22Rv1 (cell line): ENCODE results near the gene PLA2G6.

Source experiments
- H3K27ac ChIP-seq: fragments of 450-650 bp; 2 replicates; pipeline ENCODE4 v1.5.1; 2017
- ZFX ChIP-seq: fragments of 450-650 bp; IDR thresholded peaks from 2 replicates; pipeline ENCODE4 v1.6.1; 2017; ENCODE audit warnings: antibody characterized with exemption, borderline replicate concordance
- TF ChIP-seq, protein P1 (sequence below): fragments of 450-650 bp; IDR thresholded peaks from 2 replicates; pipeline ENCODE4 v1.5.1; 2017; ENCODE audit warnings: mild to moderate bottlenecking

The PLA2G6 gene

DNA sequence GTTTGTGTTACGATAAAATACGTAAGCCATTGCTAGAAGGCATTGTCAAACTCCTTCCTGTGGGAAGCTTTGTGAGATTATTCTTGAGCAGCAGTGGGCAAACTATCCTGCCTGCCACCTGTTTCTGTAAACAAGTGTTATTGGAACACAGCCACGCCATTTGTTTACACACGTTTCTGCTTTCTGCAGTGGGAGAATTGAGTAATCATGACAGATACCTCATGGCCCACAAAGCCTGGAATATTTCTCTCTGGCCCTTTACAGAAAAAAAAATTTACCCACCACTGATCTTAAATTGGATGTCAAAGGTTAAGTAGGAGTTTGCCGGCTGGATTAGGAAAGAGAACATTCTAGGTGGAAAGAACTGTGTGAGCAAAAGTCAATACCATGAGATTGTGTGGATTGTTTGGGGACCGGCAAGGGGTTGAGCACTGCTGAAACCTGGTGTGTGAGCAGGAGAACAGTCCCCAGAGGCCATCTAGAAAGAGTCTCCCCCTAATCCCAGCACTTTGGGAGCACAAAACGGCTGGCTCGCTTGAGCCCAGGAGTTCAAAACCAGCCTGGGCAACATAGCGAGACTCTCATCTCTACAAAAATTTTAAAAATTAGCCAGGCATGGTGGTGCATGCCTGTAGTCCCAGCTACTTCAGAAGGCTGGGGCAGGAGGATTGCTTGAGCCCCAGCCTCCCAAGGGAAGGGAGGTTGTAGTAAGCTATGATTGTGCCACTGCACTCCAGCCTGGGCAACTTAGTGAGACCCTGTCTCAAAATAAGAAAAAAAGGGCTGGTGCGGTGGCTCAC, 6.0 kb upstream of the PLA2G6 start:
- TF ChIP-seq ZFX: no peak
- TF ChIP-seq, protein P1, sequence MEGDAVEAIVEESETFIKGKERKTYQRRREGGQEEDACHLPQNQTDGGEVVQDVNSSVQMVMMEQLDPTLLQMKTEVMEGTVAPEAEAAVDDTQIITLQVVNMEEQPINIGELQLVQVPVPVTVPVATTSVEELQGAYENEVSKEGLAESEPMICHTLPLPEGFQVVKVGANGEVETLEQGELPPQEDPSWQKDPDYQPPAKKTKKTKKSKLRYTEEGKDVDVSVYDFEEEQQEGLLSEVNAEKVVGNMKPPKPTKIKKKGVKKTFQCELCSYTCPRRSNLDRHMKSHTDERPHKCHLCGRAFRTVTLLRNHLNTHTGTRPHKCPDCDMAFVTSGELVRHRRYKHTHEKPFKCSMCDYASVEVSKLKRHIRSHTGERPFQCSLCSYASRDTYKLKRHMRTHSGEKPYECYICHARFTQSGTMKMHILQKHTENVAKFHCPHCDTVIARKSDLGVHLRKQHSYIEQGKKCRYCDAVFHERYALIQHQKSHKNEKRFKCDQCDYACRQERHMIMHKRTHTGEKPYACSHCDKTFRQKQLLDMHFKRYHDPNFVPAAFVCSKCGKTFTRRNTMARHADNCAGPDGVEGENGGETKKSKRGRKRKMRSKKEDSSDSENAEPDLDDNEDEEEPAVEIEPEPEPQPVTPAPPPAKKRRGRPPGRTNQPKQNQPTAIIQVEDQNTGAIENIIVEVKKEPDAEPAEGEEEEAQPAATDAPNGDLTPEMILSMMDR: no peak
- H3K27ac ChIP-seq: peak overlapping the region; percentile 65

DNA sequence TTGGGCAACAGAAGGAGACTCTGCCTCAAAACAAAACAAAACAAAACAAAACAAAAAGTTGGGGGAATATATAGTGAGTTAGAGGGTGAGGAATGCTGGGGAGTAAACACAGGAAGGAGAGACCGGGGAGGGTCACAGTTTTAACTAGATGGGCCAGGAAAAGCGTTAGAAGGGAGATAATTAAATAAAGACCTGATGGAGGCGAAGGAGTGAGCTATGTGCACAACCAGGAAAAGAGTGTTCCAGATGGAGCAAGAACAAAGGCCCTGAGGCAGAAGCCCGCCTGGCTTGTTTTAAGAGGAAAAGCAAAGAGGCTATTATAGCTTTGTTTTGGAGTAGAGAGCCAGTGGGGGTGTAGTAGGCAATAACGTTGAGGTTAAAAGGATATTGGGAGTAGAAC, 4.8 kb upstream of the PLA2G6 start:
- H3K27ac ChIP-seq: peak overlapping the region; percentile 65
- TF ChIP-seq, protein P1: no peak
- no peak for TF ChIP-seq ZFX

DNA sequence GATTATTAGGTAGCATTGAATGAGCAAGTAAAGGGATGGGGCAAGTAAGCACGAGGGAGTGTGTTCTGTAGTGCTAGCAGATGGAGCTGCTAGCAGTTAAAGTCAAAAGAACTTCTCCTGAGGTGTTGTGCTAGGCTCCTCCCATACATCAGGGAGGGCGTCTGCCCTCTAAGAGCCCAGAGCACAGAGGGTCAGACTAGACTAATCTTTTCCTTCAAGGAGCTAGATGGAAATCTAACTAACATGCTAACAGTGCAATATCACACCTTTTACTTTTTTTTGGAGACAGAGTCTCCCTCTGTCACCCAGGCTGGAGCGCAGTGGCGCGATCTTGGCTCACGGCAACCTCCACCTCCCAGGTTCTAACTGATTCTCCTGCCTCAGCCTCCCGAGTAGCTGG, 3.2 kb upstream of the PLA2G6 start:
- TF ChIP-seq ZFX: no peak
- TF ChIP-seq, protein P1: no peak
- 0 out of 2 replicates have a peak overlapping the region, but pooled peaks have one; percentile 4 for H3K27ac ChIP-seq

DNA sequence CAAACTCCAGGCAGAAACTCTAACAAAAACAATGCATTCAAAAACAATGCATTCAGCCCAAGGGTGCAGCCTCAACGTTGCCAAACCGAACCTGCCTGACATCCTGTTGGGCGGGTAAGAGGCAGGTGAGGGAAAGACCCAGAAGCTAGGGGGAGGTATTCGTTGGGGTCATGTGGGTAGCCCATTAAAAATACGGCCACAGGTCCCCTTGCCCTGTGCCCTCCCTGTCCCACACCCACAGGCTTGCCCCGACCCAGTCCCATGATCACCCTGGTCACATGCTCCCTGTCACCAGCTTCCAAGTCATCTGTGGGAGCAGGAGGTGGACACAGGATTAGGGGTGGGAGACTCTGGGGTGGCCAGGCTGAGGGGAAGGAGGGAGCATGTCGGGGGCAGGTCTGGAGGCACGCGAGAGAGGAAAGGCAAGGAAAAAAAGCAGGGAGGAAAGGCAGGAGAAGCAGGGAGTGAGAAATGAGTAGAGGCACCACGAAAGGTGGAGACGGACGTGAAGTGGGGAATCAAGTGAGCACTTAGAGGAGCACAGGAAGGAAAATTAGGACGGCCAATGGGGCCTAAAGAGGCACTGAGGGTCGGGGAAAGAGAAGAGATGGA, 683 bp downstream of the PLA2G6 start:
- no peak for TF ChIP-seq ZFX
- TF ChIP-seq, protein P1: no peak
- peak overlapping the region; percentile 98 for H3K27ac ChIP-seq

DNA sequence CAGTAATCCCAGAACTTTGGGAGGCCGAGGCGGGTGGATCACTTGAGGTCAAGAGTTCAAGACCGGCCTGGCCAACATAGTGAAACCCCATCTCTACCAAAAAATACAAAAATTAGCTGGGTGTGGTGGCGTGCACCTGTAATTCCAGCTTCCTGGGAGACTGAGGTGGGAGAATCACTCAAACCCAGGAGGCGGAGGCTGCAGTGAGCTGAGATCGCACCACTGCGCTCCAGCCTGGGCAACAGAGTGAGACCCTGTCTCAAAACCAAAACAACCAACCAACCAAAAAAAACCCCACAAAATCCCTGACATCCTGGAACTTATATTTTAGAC, 3.1 kb downstream of the PLA2G6 start:
- peak overlapping the region; percentile 98 for H3K27ac ChIP-seq

DNA sequence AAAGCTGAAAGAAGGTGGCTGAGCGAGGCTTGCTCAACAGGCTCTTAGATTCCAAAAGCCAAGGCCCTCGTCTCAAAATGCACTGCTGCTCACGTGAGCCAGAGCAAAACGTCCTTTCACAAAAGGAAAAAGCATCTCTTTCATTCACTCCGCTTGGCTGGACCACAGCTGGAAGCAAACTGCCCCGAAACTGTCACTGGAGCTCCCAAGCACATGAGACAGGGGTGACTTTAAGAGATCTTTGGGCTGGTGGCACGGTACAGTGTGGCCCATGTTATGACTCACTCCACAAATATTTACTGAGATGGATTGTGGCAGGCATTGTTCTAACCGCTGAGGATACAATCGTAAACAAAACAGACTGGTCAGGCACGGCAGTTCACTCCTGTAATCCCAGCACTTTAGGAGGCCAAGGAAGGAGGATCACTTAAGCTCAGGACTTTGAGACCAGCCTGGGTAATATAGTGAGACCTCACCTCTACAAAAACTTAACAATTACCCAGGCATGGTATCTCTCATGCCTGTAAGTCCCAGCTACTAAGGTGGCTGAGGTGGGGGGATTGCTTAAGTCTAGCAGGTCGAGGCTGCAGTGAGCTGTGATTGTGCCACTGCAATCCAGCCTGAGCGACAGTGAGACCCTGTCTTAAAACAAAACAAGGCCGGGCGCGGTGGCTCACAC, 3.6 kb downstream of the PLA2G6 start:
- TF ChIP-seq, protein P1: no peak
- TF ChIP-seq ZFX: no peak
- peak overlapping the region; percentile 98 for H3K27ac ChIP-seq

DNA sequence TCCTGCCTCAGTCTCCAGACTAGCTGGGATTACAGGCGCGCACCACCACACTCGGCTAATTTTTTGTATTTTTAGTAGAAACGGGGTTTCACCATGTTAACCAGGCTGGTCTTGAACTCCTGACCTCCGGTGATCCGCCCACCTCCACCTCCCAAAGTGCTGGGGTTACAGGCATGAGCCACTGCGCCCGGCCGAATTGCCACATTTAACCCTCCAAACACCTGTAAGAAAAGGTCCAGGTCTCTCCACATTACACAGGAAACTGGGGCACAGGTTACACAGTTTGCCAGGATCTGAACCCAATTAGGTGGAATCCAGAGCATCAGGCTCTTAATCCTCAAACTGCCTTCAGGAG, 4.1 kb downstream of the PLA2G6 start:
- peak overlapping the region; percentile 98 for H3K27ac ChIP-seq

DNA sequence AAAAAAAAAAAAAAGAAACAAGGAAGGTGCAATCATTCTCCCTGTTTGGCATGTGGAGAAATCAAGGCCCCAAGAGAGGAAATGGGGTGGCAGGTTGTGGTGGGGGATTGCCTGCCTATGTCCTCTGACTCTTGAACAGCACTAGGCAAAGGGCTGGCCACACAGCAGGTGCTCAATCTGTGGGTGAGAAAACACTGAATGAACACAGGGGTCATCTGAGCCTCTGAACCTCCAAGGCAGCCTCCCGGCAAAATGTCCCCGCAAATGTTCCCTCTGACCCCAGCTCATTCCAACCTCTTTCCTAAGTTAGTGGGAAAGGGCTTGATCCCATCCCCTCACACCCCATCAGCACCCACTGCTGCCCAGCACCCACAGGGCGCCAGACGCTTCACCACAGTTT, 4.6 kb downstream of the PLA2G6 start:
- TF ChIP-seq, protein P1: no peak
- peak overlapping the region; percentile 98 for H3K27ac ChIP-seq
